HFF-Myc (cell line): ENCODE results near the gene NELFCD.

Experiments used
- DNase-seq: peaks from one replicate; pipeline ENCODE4 v3.0.0-alpha.2; 2011; ENCODE audit warnings: low read depth; ENCODE audit errors: extremely low read depth
- H3K4me3 ChIP-seq: replicated peaks from 2 replicates; pipeline ENCODE4 v1.5.1; 2011; ENCODE audit warnings: low read depth, mild to moderate bottlenecking, control low read depth, low read length
- CTCF ChIP-seq: IDR thresholded peaks from 2 replicates; pipeline ENCODE4 v1.5.1; 2012; ENCODE audit warnings: mild to moderate bottlenecking, low read depth, low read length, control low read depth; ENCODE audit errors: missing control alignments

Gene NELFCD, protein sequence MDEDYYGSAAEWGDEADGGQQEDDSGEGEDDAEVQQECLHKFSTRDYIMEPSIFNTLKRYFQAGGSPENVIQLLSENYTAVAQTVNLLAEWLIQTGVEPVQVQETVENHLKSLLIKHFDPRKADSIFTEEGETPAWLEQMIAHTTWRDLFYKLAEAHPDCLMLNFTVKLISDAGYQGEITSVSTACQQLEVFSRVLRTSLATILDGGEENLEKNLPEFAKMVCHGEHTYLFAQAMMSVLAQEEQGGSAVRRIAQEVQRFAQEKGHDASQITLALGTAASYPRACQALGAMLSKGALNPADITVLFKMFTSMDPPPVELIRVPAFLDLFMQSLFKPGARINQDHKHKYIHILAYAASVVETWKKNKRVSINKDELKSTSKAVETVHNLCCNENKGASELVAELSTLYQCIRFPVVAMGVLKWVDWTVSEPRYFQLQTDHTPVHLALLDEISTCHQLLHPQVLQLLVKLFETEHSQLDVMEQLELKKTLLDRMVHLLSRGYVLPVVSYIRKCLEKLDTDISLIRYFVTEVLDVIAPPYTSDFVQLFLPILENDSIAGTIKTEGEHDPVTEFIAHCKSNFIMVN

DNA sequence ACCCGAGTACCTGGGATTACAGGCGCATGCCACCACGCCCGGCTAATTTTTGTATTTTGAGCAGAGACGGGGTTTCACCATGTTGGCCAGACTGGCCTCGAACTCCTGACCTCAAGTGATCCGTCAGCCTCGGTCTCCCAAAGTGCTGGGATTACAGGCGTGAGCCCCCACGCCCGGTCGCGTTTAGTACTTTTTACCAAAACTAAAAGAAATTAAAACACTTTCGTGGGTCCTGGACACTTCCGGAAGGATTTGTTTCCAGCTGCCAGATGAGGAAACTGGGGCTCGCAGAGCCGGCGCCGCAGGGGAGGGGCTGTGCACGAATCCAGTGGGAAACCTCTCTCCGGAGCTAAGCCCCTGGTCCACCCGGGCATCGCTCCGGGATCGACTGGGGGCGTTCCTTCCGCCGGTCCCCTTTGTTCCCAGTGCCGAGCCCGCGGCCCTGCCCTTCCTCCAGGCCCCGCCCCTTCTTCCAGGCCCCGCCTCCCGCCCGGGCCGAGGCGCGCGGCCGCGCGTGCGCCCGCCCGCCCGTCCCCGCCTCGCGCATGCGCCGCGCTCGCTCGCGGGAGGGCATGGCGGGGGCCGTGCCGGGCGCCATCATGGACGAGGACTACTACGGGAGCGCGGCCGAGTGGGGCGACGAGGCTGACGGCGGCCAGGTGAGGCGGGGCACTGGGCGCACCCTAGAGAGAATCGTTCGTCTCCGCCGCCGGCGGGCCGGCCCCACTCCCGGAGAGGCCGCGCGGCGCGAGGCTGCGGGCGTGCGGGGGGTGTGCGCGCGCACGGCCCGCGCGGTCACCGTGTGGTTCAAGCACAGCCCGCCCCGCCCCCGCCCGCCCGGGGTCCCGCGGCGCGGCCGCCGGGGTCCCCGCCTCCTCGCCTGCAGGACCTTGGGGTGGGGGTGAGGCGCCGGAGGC lies at the start of gene NELFCD:
Gene NELFCD, plus strand, starts transcription at position 546 of the 917 bp plus-strand sequence. Its CDS starts 54 bp downstream, at position 600.
- peak; percentile 26 for DNase-seq
- no peak for TF ChIP-seq CTCF
- H3K4me3 ChIP-seq = peak within 1 kb of the TSS; percentile 92

- no peak overlapping the region for H3K4me3 ChIP-seq
- no peak for TF ChIP-seq CTCF
- no peak for DNase-seq
These were observed 48.9 kb upstream of the NELFCD start for GRCh38 chr20:58932170-58932569.

- no peak for DNase-seq
- H3K4me3 ChIP-seq = no peak overlapping the region
- TF ChIP-seq CTCF = no peak
These were observed 43.0 kb upstream of the NELFCD start for GRCh38 chr20:58938078-58938477.

- no peak for TF ChIP-seq CTCF
- no peak for DNase-seq
- no peak overlapping the region for H3K4me3 ChIP-seq
These were observed 42.5 kb upstream of the NELFCD start for GRCh38 chr20:58938541-58938940.

DNA sequence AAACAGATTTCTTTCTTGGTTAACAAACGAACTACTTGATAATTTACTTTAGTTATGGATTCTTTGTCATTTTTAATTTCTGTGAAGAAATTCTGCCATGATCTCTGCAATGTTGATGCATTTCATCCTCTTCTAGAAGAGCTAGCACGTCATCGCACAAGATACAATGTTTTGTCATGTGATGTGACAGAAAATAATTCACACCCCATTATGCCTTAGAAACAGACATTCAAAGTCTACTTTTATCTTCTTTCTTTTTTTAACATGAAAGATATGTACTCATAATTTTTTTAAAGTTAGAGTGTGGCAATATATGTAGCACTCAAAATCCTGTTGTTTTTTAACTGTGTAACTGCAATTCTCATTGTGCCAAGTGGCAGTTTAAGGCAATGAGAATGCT lies 39.6 kb upstream of the NELFCD start:
- TF ChIP-seq CTCF = no peak
- DNase-seq = no peak
- H3K4me3 ChIP-seq = no peak overlapping the region

DNA sequence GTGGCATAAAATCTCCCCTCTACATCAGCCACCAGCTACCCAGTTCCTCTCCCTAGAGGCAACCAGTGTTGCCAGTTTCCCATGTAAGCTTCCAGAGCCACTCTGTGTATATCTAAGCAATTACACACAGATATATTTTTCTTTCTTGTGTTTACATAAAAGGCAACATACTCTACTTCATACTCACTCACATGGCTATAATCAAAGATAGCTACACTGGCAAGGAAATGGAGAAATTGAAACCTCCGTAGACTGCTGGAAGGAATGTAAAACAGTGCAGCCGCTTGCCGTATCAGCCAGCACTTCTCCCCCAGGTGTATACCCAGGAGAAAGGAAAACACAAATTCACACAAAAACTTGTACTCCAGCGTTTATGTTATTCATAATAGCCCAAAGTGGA lies 38.5 kb upstream of the NELFCD start:
- no peak for TF ChIP-seq CTCF
- H3K4me3 ChIP-seq = no peak overlapping the region
- DNase-seq = no peak
